ENCODE measurements around the gene SLC39A11. TPM values are rescaled to one million over a fixed set of nuclear protein-coding genes. Genes with fewer than 3 reads are reported as not detected.

Gene SLC39A11
- total RNA-seq, 3 donors from 2014 or later, result 31.6 to 71.6 (median 51.6) TPM

- Histone ChIP-seq H3K9me3 (no peaks in the 10 kb centered on the region), H3K36me3 (ENCODE audit: low read depth) (no peaks in the 10 kb centered on the region), H3K4me3 (no peak overlapping the region), H3K4me1 (ENCODE audit: low read depth) (no peaks in the 10 kb centered on the region)
- intact Hi-C loops (cut with DNase I, micrococcal nuclease), result no loop called here
- DNase-seq (no peak), ATAC-seq (no peak)
- no peak for TF ChIP-seq CTCF (IDR thresholded peaks at IDR 0.05)
These were observed 146.3 kb downstream of the SLC39A11 start for GRCh38 chr17:72946156-72946555.

- H3K36me3 ChIP-seq (ENCODE audit: low read depth), result no peaks in the 10 kb centered on the region
- no peaks in the 10 kb centered on the region for H3K9me3 ChIP-seq
- H3K4me1 ChIP-seq (ENCODE audit: low read depth), result no peaks in the 10 kb centered on the region
- ATAC-seq, result no peak
- DNase-seq, result no peak
- no peak for TF ChIP-seq CTCF (IDR thresholded peaks at IDR 0.05)
- H3K4me3 ChIP-seq, result no peak overlapping the region
- intact Hi-C loops (cut with DNase I, micrococcal nuclease), result no loop called here
These were observed 147.0 kb downstream of the SLC39A11 start for GRCh38 chr17:72945473-72945872.

GRCh38 chr17:72943826-72944689, 148.4 kb downstream of the SLC39A11 start:
- intact Hi-C loops (cut with DNase I, micrococcal nuclease), result no loop called here
- ATAC-seq (no peak), DNase-seq (no peak)
- no peak for TF ChIP-seq CTCF (IDR thresholded peaks at IDR 0.05)
- Histone ChIP-seq H3K9me3 (no peaks in the 10 kb centered on the region), H3K4me3 (no peak overlapping the region), H3K36me3 (ENCODE audit: low read depth) (no peaks in the 10 kb centered on the region), H3K4me1 (ENCODE audit: low read depth) (no peaks in the 10 kb centered on the region)

- no peak for TF ChIP-seq CTCF (IDR thresholded peaks at IDR 0.05)
- Histone ChIP-seq H3K36me3 (ENCODE audit: low read depth) (no peaks in the 10 kb centered on the region), H3K4me1 (ENCODE audit: low read depth) (no peaks in the 10 kb centered on the region), H3K4me3 (no peak overlapping the region), H3K9me3 (no peaks in the 10 kb centered on the region)
- intact Hi-C loops (cut with DNase I, micrococcal nuclease), result no loop called here
- no peak for DNase-seq
- ATAC-seq, result no peak
These were observed 149.9 kb downstream of the SLC39A11 start for GRCh38 chr17:72942579-72942978.

- Histone ChIP-seq H3K9me3 (no peaks in the 10 kb centered on the region), H3K4me3 (no peak overlapping the region), H3K36me3 (ENCODE audit: low read depth) (no peaks in the 10 kb centered on the region), H3K4me1 (ENCODE audit: low read depth) (no peaks in the 10 kb centered on the region)
- TF ChIP-seq CTCF (IDR thresholded peaks at IDR 0.05), result no peak
- no peak for DNase-seq
- ATAC-seq, result no peak
- intact Hi-C loops (cut with DNase I, micrococcal nuclease), result no loop called here
These were observed 152.0 kb downstream of the SLC39A11 start for GRCh38 chr17:72940496-72940895.
